GM23338 (cell line): ENCODE results near the gene PHYKPL.
A peak's percentile ranks its signal among the peaks of the same experiment; 100 is the strongest.

ENCODE experiments used
- CREB1 ChIP-seq: fragments of 250-450 bp; sonication (Bioruptor Pico); IDR thresholded peaks from 2 replicates; pipeline ENCODE4 v1.5.0; 2020; ENCODE audit warnings: low read depth, mild to moderate bottlenecking, moderate library complexity
- CTCF ChIP-seq, 2 experiments: fragments of 200-600 bp in 1 of 2; sonication (generic) in 1 of 2; conservative IDR thresholded peaks; 2 replicates each; pipeline versions ENCODE4 v1.5.1 to v1.6.1; 2016 to 2017; ENCODE audit warnings: antibody characterized with exemption in 2 of 2, low read depth in 2 of 2, mild to moderate bottlenecking in 2 of 2, moderate library complexity in 1 of 2
- ETS1 ChIP-seq: IDR thresholded peaks from 2 replicates; pipeline ENCODE4 v1.6.1; 2016; ENCODE audit warnings: antibody characterized with exemption
- EZH2 ChIP-seq: fragments of 200-600 bp; sonication (generic); IDR thresholded peaks from one replicate; pipeline ENCODE4 v1.8.0; 2017; ENCODE audit warnings: antibody characterized with exemption, mild to moderate bottlenecking, low read depth; ENCODE audit not compliant: unreplicated experiment
- EZH2phosphoT487 ChIP-seq: fragments of 200-600 bp; sonication (generic); IDR thresholded peaks from one replicate; pipeline ENCODE4 v1.8.1; 2018; ENCODE audit warnings: antibody characterized with exemption; ENCODE audit not compliant: unreplicated experiment
- JUNB ChIP-seq: IDR thresholded peaks from one replicate; pipeline ENCODE4 v1.6.1; 2016; ENCODE audit warnings: antibody characterized with exemption; ENCODE audit not compliant: unreplicated experiment
- NANOG ChIP-seq: IDR thresholded peaks from 2 replicates; pipeline ENCODE4 v1.6.1; 2016; ENCODE audit warnings: antibody characterized with exemption, borderline replicate concordance
- POLR2AphosphoS5 ChIP-seq: IDR thresholded peaks from 2 replicates; pipeline ENCODE4 v1.6.1; 2016; ENCODE audit warnings: antibody characterized with exemption, low read depth
- REST ChIP-seq: IDR thresholded peaks from one replicate; pipeline ENCODE4 v1.6.1; 2018; ENCODE audit warnings: antibody characterized with exemption; ENCODE audit not compliant: unreplicated experiment
- STAT1 ChIP-seq: IDR thresholded peaks from one replicate; pipeline ENCODE4 v1.6.1; 2016; ENCODE audit warnings: antibody characterized with exemption; ENCODE audit not compliant: unreplicated experiment
- ZNF114 ChIP-seq: fragments of 250-450 bp; sonication (Bioruptor Pico); IDR thresholded peaks from 2 replicates; pipeline ENCODE4 v1.5.0; 2020; ENCODE audit warnings: mild to moderate bottlenecking, moderate library complexity
- ZNF331 ChIP-seq: fragments of 250-450 bp; sonication (Bioruptor Pico); IDR thresholded peaks from 2 replicates; pipeline ENCODE4 v1.5.0; 2020; ENCODE audit warnings: low read depth, mild to moderate bottlenecking, moderate library complexity
- ZNF462 ChIP-seq: fragments of 250-450 bp; sonication (Bioruptor Pico); IDR thresholded peaks from 2 replicates; pipeline ENCODE4 v1.5.0; 2020; ENCODE audit warnings: mild to moderate bottlenecking, moderate library complexity

GRCh38 chr5:178204182-178204934 lies 28.2 kb downstream of the PHYKPL start, which contains the start of gene HNRNPAB:
- TF ChIP-seq CTCF (conservative IDR thresholded peaks at IDR 0.05; ENCODE audit: low read depth in 2 of 2), result no peak
- TF ChIP-seq EZH2, result no peak
- no peak for TF ChIP-seq REST
- no peak for TF ChIP-seq JUNB
- TF ChIP-seq EZH2phosphoT487, result no peak
- peak; percentile 100 for TF ChIP-seq POLR2AphosphoS5
- no peak; the same call in none of the 2 replicates for TF ChIP-seq ETS1
- TF ChIP-seq NANOG, result no peak
- peak; percentile 67 for TF ChIP-seq CREB1 (CRISPR knock-in tag)
- TF ChIP-seq ZNF114 (CRISPR knock-in tag), result no peak
- TF ChIP-seq ZNF462 (CRISPR knock-in tag), result no peak
- TF ChIP-seq ZNF331 (CRISPR knock-in tag), result no peak
- TF ChIP-seq STAT1, result no peak
